HL-60 (cell line): ENCODE measurements around the gene NSMCE4A.
"Not testable (repeated sequence)": the region's sequence is repeated elsewhere in the genome, so short reads cannot be mapped to it uniquely, and the experiment has no call there.

Experiments
- DNase-seq, 2 experiments: peaks; one replicate each; pipeline ENCODE4 v3.0.0-alpha.2; 2010 to 2020; ENCODE audit warnings: low read depth in 1 of 2, low spot score in 1 of 2
- H3K27ac ChIP-seq: fragments of 250-450 bp; sonication (Bioruptor Pico); replicated peaks from 2 replicates; pipeline ENCODE4 v1.5.1; 2020; ENCODE audit warnings: mild to moderate bottlenecking, moderate library complexity
- H3K27me3 ChIP-seq: fragments of 250-450 bp; sonication (Bioruptor Pico); 2 replicates; pipeline ENCODE4 v1.5.1; 2021; ENCODE audit warnings: mild to moderate bottlenecking, moderate library complexity; ENCODE audit not compliant: insufficient read depth, poor library complexity, severe bottlenecking
- H3K4me3 ChIP-seq: replicated peaks from 2 replicates; pipeline ENCODE4 v1.5.1; 2011; ENCODE audit warnings: mild to moderate bottlenecking, control low read depth, low read length; ENCODE audit not compliant: insufficient read depth
- CTCF ChIP-seq: IDR thresholded peaks from one replicate; pipeline ENCODE4 v1.5.1; 2011; ENCODE audit warnings: low read length, control low read depth, inconsistent platforms; ENCODE audit not compliant: insufficient read depth
- GABPA ChIP-seq: IDR thresholded peaks from 2 replicates; pipeline ENCODE4 v1.6.1; 2012; ENCODE audit warnings: low read depth
- POLR2AphosphoS5 ChIP-seq: IDR thresholded peaks from 2 replicates; pipeline ENCODE4 v1.6.1; 2012; ENCODE audit warnings: low read depth
- REST ChIP-seq: IDR thresholded peaks from 2 replicates; pipeline ENCODE4 v1.6.1; 2012; ENCODE audit warnings: low read depth; ENCODE audit not compliant: insufficient replicate concordance
- SPI1 ChIP-seq: IDR thresholded peaks from 2 replicates; pipeline ENCODE4 v1.6.1; 2012; ENCODE audit warnings: low read depth, mild to moderate bottlenecking, borderline replicate concordance

NSMCE4A gene

GRCh38 chr10:121941532-121941931 lies 33.5 kb downstream of the NSMCE4A start:
- DNase-seq, result peak in 1 of 2 experiments; percentile 78
- TF ChIP-seq GABPA, result no peak
- no peak for TF ChIP-seq REST
- TF ChIP-seq CTCF, result no peak
- no peak for TF ChIP-seq SPI1
- TF ChIP-seq POLR2AphosphoS5, result no peak
- Histone ChIP-seq H3K4me3 (no peak overlapping the region), H3K27ac (peak overlapping the region; percentile 61), H3K27me3 (no peaks in the 10 kb centered on the region)

- Histone ChIP-seq H3K4me3 (no peak overlapping the region), H3K27me3 (no peaks in the 10 kb centered on the region), H3K27ac (peak overlapping the region; percentile 43)
- no peak for DNase-seq
- TF ChIP-seq CTCF (no peak), SPI1 (no peak), REST (no peak), GABPA (no peak), POLR2AphosphoS5 (no peak)
These were observed 38.7 kb downstream of the NSMCE4A start for GRCh38 chr10:121936295-121936694.

GRCh38 chr10:121935702-121936101 lies 39.3 kb downstream of the NSMCE4A start:
- peak in 1 of 2 experiments; percentile 75 for DNase-seq
- no peak overlapping the region for H3K4me3 ChIP-seq
- TF ChIP-seq GABPA (no peak), POLR2AphosphoS5 (no peak), SPI1 (no peak), CTCF (no peak), REST (no peak)

GRCh38 chr10:121930268-121931085 lies 44.5 kb downstream of the NSMCE4A start:
- not testable (repeated sequence) for H3K27ac ChIP-seq, H3K27me3 ChIP-seq, H3K4me3 ChIP-seq, DNase-seq

More at GRCh38 chr10:121935702-121936101, 39.3 kb downstream of the NSMCE4A start:
- Histone ChIP-seq H3K27me3 (no peaks in the 10 kb centered on the region), H3K27ac (peak overlapping the region; percentile 43)

- H3K27me3 ChIP-seq, H3K27ac ChIP-seq, DNase-seq, H3K4me3 ChIP-seq: not testable (repeated sequence)
These were observed 45.3 kb downstream of the NSMCE4A start for GRCh38 chr10:121929585-121930267.
